Natural killer cell (primary cell): ENCODE measurements around the gene ZRANB1. TPM values are rescaled to one million over a fixed set of nuclear protein-coding genes. Genes with fewer than 3 reads are reported as not detected.

Source experiments
- ATAC-seq, 3 donors: fragments of 150-1000 bp in 2 of 3; fragments of 200-7000 bp in 1 of 3; cut with Tn5 transposase; 1 replicate in 1 of 3; 2 replicates in 2 of 3; pipeline ENCODE4 v1.10.0; 2021; ENCODE audit warnings: mild to moderate bottlenecking in 2 of 3, moderate library complexity in 2 of 3
- DNase-seq, 2 donors: peaks; one replicate each; pipeline versions ENCODE4 v3.0.0 to v3.0.0-alpha.2; 2013 to 2021; ENCODE audit warnings: mixed read lengths in 1 of 2
- H3K27ac ChIP-seq: one replicate; pipeline ENCODE4 v1.5.1; 2013; ENCODE audit warnings: mild to moderate bottlenecking, low read length
- H3K27me3 ChIP-seq: one replicate; pipeline ENCODE4 v1.6.1; 2013; ENCODE audit warnings: low read length; ENCODE audit not compliant: control insufficient read depth, insufficient read depth
- H3K36me3 ChIP-seq: one replicate; pipeline ENCODE4 v1.6.1; 2013; ENCODE audit warnings: low read length; ENCODE audit not compliant: control insufficient read depth, insufficient read depth
- H3K4me1 ChIP-seq: one replicate; pipeline ENCODE4 v1.6.1; 2013; ENCODE audit warnings: low read length; ENCODE audit not compliant: control insufficient read depth, insufficient read depth
- H3K4me3 ChIP-seq: one replicate; pipeline ENCODE4 v1.5.1; 2013; ENCODE audit warnings: low read length
- H3K9me3 ChIP-seq: one replicate; pipeline ENCODE4 v1.6.1; 2013; ENCODE audit warnings: low read length; ENCODE audit not compliant: control insufficient read depth, insufficient read depth
- H3K27ac Mint-ChIP-seq, 2 donors: one replicate each; pipeline ENCODE4 v1.8.0; 2022; ENCODE audit warnings: mild to moderate bottlenecking in 2 of 2, mixed read lengths in 2 of 2, moderate library complexity in 1 of 2
- H3K27me3 Mint-ChIP-seq, 2 donors: one replicate each; pipeline ENCODE4 v1.8.0; 2022; ENCODE audit warnings: low read depth in 2 of 2, mixed read lengths in 2 of 2
- H3K36me3 Mint-ChIP-seq: one replicate; pipeline ENCODE4 v1.8.0; 2022; ENCODE audit warnings: mixed read lengths
- H3K4me1 Mint-ChIP-seq, 2 donors: one replicate each; pipeline ENCODE4 v1.8.0; 2022; ENCODE audit warnings: mixed read lengths in 2 of 2
- H3K4me3 Mint-ChIP-seq: one replicate; pipeline ENCODE4 v1.8.0; 2022; ENCODE audit warnings: mild to moderate bottlenecking, moderate library complexity, mixed read lengths
- H3K9me3 Mint-ChIP-seq, 2 donors: one replicate each; pipeline ENCODE4 v1.8.0; 2022; ENCODE audit warnings: mixed read lengths in 2 of 2
- CTCF ChIP-seq: fragments of 200-600 bp; IDR thresholded peaks from one replicate; pipeline ENCODE4 v1.8.0; 2022; ENCODE audit warnings: antibody characterized with exemption
- WGBS: methylation state at CpG from one replicate; pipeline ENCODE4 v1.1.7; 2013; ENCODE audit warnings: missing lambda C conversion rate; ENCODE audit not compliant: insufficient coverage; 5-methylcytosine and 5-hydroxymethylcytosine counted together
- intact Hi-C: fragments of 100-400 bp; cut with micrococcal nuclease; formaldehyde crosslinking; loops from one replicate; pipeline ENCODE4 v1.14.2; 2022
- total RNA-seq, 4 donors: library from RNA; stranded (reverse); fragments of 120-200 nt in 1 of 4; gene quantifications; one replicate each; pipeline versions ENCODE4 v1.2.3 to v1.2.4, GENCODE V29; 2013 to 2022

The ZRANB1 gene
- total RNA-seq, 3 donors from 2014 or later (not counting 1 experiment from before 2014, with no cell fraction given) = 18.0 to 20.5 (median 18.8) TPM

- ATAC-seq (no peak), DNase-seq (no peak)
- H3K4me3 ChIP-seq = no peak overlapping the region
- Mint-ChIP-seq H3K36me3 (no peaks in the 10 kb centered on the region), H3K9me3 (no peaks in the 10 kb centered on the region), H3K4me1 (no peaks in the 10 kb centered on the region), H3K4me3 (no peak overlapping the region), H3K27me3 (peaks cover 13% of the 10 kb centered on the region in 2 donors), H3K27ac (no peak overlapping the region)
- no peak for TF ChIP-seq CTCF
- no peaks in the 10 kb centered on the region for H3K27me3 ChIP-seq
- no peaks in the 10 kb centered on the region for H3K36me3 ChIP-seq
- no peaks in the 10 kb centered on the region for H3K4me1 ChIP-seq
- intact Hi-C loops = no loop called here
- H3K27ac ChIP-seq = no peak overlapping the region
- no peaks in the 10 kb centered on the region for H3K9me3 ChIP-seq
- 85% methylated on average over 1 of the region's 2 CpGs for WGBS
Observed at GRCh38 chr10:124904796-124905195, 37.1 kb upstream of the ZRANB1 start.

- Histone ChIP-seq H3K27me3 (no peaks in the 10 kb centered on the region), H3K9me3 (no peaks in the 10 kb centered on the region), H3K4me1 (no peaks in the 10 kb centered on the region), H3K4me3 (no peak overlapping the region), H3K27ac (no peak overlapping the region), H3K36me3 (no peaks in the 10 kb centered on the region)
- Mint-ChIP-seq H3K4me3 (no peak overlapping the region), H3K9me3 (no peaks in the 10 kb centered on the region), H3K27me3 (peaks cover 18 to 29% of the 10 kb centered on the region in 2 donors), H3K4me1 (no peaks in the 10 kb centered on the region), H3K27ac (no peak overlapping the region), H3K36me3 (no peaks in the 10 kb centered on the region)
- no peak for TF ChIP-seq CTCF
- intact Hi-C loops = no loop called here
- WGBS = 97% methylated on average over 7 of the region's 9 CpGs
- ATAC-seq = no peak
- no peak for DNase-seq
Observed at GRCh38 chr10:124906551-124907001, 35.3 kb upstream of the ZRANB1 start.

GRCh38 chr10:124909563-124909962 lies 32.4 kb upstream of the ZRANB1 start:
- Histone ChIP-seq H3K4me3 (no peak overlapping the region), H3K9me3 (no peaks in the 10 kb centered on the region), H3K27me3 (no peaks in the 10 kb centered on the region), H3K27ac (no peak overlapping the region), H3K36me3 (no peaks in the 10 kb centered on the region), H3K4me1 (no peaks in the 10 kb centered on the region)
- DNase-seq (no peak), ATAC-seq (no peak)
- TF ChIP-seq CTCF = no peak
- Mint-ChIP-seq H3K9me3 (no peaks in the 10 kb centered on the region), H3K27me3 (peaks cover 19 to 31% of the 10 kb centered on the region in 2 donors), H3K4me1 (no peaks in the 10 kb centered on the region), H3K27ac (no peak overlapping the region), H3K4me3 (no peak overlapping the region), H3K36me3 (no peaks in the 10 kb centered on the region)
- intact Hi-C loops = no loop called here
- 90% methylated on average over 8 of the region's 8 CpGs for WGBS
